Endothelial cell of umbilical vein (primary cell): ENCODE results near the gene ADAMTS17. TPM values are rescaled to one million over a fixed set of nuclear protein-coding genes. Genes with fewer than 3 reads are reported as not detected.

Experiments
- BruUV-seq: library from RNA; stranded (reverse); fragments of 400-500 nt; replicated peaks from 2 replicates; lab custom pipeline; 2021; lab: Mats Ljungman, UMichigan
- CTCF ChIA-PET: fragments of 300-600, 350-600 bp; sonication (Branson Sonifier 250); formaldehyde crosslinking; loops from one replicate; lab custom pipeline; 2021; ENCODE audit warnings: antibody characterized with exemption, inconsistent platforms; lab: Charles Lee
- POLR2A ChIA-PET: fragments of 300-600, 350-600 bp; sonication (Branson Sonifier 250); formaldehyde crosslinking; loops from one replicate; lab custom pipeline; 2021; ENCODE audit warnings: antibody characterized with exemption, inconsistent platforms; lab: Charles Lee
- DNase-seq: peaks from one replicate; pipeline ENCODE4 v3.0.0-alpha.2; 2011; ENCODE audit warnings: low read depth, low spot score
- FAIRE-seq: peaks from 2 replicates; lab custom pipeline; 2011; peaks lifted over from hg19 to GRCh38; lab: Jason Lieb, UNC
- H2AFZ ChIP-seq: 2 replicates; pipeline ENCODE4 v1.6.0; 2012; ENCODE audit warnings: low read depth, low read length, control low read depth, inconsistent platforms
- H3K27ac ChIP-seq: 2 replicates; pipeline ENCODE4 v1.5.1; 2011; ENCODE audit warnings: low read depth, mild to moderate bottlenecking, control low read depth, low read length, moderate library complexity; ENCODE audit not compliant: insufficient read depth
- H3K27me3 ChIP-seq, 2 experiments: 2 replicates each; pipeline versions ENCODE4 v1.6.0 to v1.6.1; 2011; ENCODE audit warnings: low read length in 2 of 2, mixed read lengths in 1 of 2; ENCODE audit not compliant: control insufficient read depth in 2 of 2, insufficient read depth in 2 of 2
- H3K36me3 ChIP-seq, 2 experiments: 2 replicates in 1 of 2; 3 replicates in 1 of 2; pipeline ENCODE4 v1.5.1; 2011; ENCODE audit warnings: low read length in 2 of 2, mild to moderate bottlenecking in 1 of 2, moderate library complexity in 1 of 2; ENCODE audit not compliant: control insufficient read depth in 2 of 2, insufficient read depth in 2 of 2; ENCODE audit errors: extremely low read depth in 1 of 2
- H3K4me1 ChIP-seq: 3 replicates; pipeline ENCODE4 v1.5.1; 2011; ENCODE audit warnings: mild to moderate bottlenecking, low read length; ENCODE audit not compliant: control insufficient read depth, insufficient read depth; ENCODE audit errors: extremely low read depth
- H3K4me2 ChIP-seq: 2 replicates; pipeline ENCODE4 v1.6.1; 2011; ENCODE audit warnings: low read length, control low read depth, mixed read lengths; ENCODE audit not compliant: insufficient read depth
- H3K4me3 ChIP-seq, 3 experiments: fragments of 200-600 bp in 1 of 3; sonication (generic), shearing (Covaris generic) in 1 of 3; replicated peaks in 1 of 3; 2 replicates each; pipeline ENCODE4 v1.5.1; 2011 to 2016; ENCODE audit warnings: control low read depth in 3 of 3, low read length in 3 of 3, mild to moderate bottlenecking in 2 of 3, inconsistent platforms in 1 of 3, low read depth in 1 of 3, moderate library complexity in 1 of 3; ENCODE audit not compliant: insufficient read depth in 1 of 3
- H3K79me2 ChIP-seq: 2 replicates; pipeline ENCODE4 v1.6.0; 2012; ENCODE audit warnings: low read length, inconsistent platforms; ENCODE audit not compliant: control insufficient read depth, insufficient read depth
- H3K9ac ChIP-seq: replicated peaks from 2 replicates; pipeline ENCODE3; 2011; ENCODE audit warnings: low read length, control low read depth; ENCODE audit not compliant: insufficient read depth; ENCODE audit errors: extremely low read depth
- H3K9me1 ChIP-seq: replicated peaks from 3 replicates; pipeline ENCODE4 v1.6.0; 2011; ENCODE audit warnings: mild to moderate bottlenecking, low read length; ENCODE audit not compliant: control insufficient read depth, insufficient read depth; ENCODE audit errors: extremely low read depth
- H3K9me3 ChIP-seq: replicated peaks from 2 replicates; pipeline ENCODE4 v1.5.1; 2012; ENCODE audit warnings: low read length, inconsistent platforms; ENCODE audit not compliant: control insufficient read depth, insufficient read depth
- H4K20me1 ChIP-seq: replicated peaks from 2 replicates; pipeline ENCODE3; 2011; ENCODE audit warnings: mild to moderate bottlenecking, low read length; ENCODE audit not compliant: control insufficient read depth, insufficient read depth; ENCODE audit errors: extremely low read depth
- CTCF ChIP-seq, 2 donors: IDR thresholded peaks; 1 replicate in 1 of 2; 2 replicates in 1 of 2; pipeline ENCODE4 v1.5.1; 2011; ENCODE audit warnings: low read length in 2 of 2, mild to moderate bottlenecking in 2 of 2, moderate library complexity in 2 of 2, control low read depth in 1 of 2, inconsistent platforms in 1 of 2, low read depth in 1 of 2; ENCODE audit not compliant: insufficient read depth in 1 of 2; ENCODE audit errors: extremely low read depth in 1 of 2
- EZH2 ChIP-seq: IDR thresholded peaks from 2 replicates; pipeline ENCODE4 v1.6.1; 2012; ENCODE audit warnings: borderline replicate concordance, low read depth, mild to moderate bottlenecking, moderate library complexity, low read length, inconsistent platforms; ENCODE audit not compliant: severe bottlenecking
- FOS ChIP-seq: IDR thresholded peaks from 2 replicates; pipeline ENCODE4 v1.6.1; 2011; ENCODE audit warnings: mild to moderate bottlenecking, low read length, moderate library complexity, borderline replicate concordance; ENCODE audit not compliant: insufficient read depth
- GATA2 ChIP-seq: IDR thresholded peaks from 2 replicates; pipeline ENCODE4 v1.7.0; 2011; ENCODE audit warnings: low read depth, mild to moderate bottlenecking, moderate library complexity, mixed read lengths, low read length; ENCODE audit not compliant: insufficient read length, insufficient read depth
- JUN ChIP-seq: IDR thresholded peaks from 2 replicates; pipeline ENCODE4 v1.6.1; 2011; ENCODE audit warnings: borderline replicate concordance, low read depth; ENCODE audit not compliant: insufficient read length, insufficient read depth
- MAX ChIP-seq: IDR thresholded peaks from 2 replicates; pipeline ENCODE4 v1.6.1; 2011; ENCODE audit not compliant: insufficient read depth, insufficient read length
- MYC ChIP-seq: IDR thresholded peaks from one replicate; pipeline ENCODE4 v1.6.1; 2011; ENCODE audit warnings: mild to moderate bottlenecking, low read depth, low read length
- POLR2A ChIP-seq: IDR thresholded peaks from 2 replicates; pipeline ENCODE4 v1.6.1; 2012; ENCODE audit warnings: low read depth, mild to moderate bottlenecking, control low read depth, low read length
- POLR2AphosphoS5 ChIP-seq: IDR thresholded peaks from 2 replicates; pipeline ENCODE4 v1.6.1; 2012; ENCODE audit warnings: low read depth, mild to moderate bottlenecking, control low read depth, low read length, moderate library complexity; ENCODE audit not compliant: insufficient read depth
- dilution Hi-C: fragments of 300-500 bp; cut with MboI; formaldehyde crosslinking; loops from one replicate; pipeline ENCODE4 v1.15.0; 2019; ENCODE audit warnings: low sequenced_read_pairs; ENCODE audit not compliant: extremely low pct_ligation_motif_present
- intact Hi-C: fragments of 100-400 bp; cut with micrococcal nuclease; formaldehyde crosslinking; loops from one replicate; pipeline ENCODE4 v1.10.0; 2022
- polyA plus RNA-seq, 4 experiments: library from polyadenylated mRNA; depleted of rRNA in 3 of 4; stranded (reverse) in 3 of 4; unstranded in 1 of 4; fragments of >200 nt; gene quantifications; 2 replicates each; pipeline versions ENCODE4 v1.2.1 to v1.2.3, GENCODE V29; 2011 to 2012; ENCODE audit warnings: missing spikeins in 1 of 4
- total RNA-seq: library from RNA; stranded (reverse); gene quantifications from 2 replicates; pipeline ENCODE4 v1.2.3, GENCODE V29; 2021

The ADAMTS17 gene
- total and polyA plus RNA-seq, 2 donors (not counting 3 experiments of a cell fraction or from before 2014, with no cell fraction given): 0.12 TPM; not detected in 1

GRCh38 chr15:100187677-100188076 lies 154.1 kb downstream of the ADAMTS17 start:
- Histone ChIP-seq H4K20me1 (no peaks in the 10 kb centered on the region), H3K27ac (no peak overlapping the region), H3K9me1 (no peaks in the 10 kb centered on the region), H3K4me3 (no peak overlapping the region), H2AFZ (no peak overlapping the region), H3K9me3 (no peaks in the 10 kb centered on the region), H3K9ac (no peak overlapping the region), H3K4me1 (no peaks in the 10 kb centered on the region), H3K79me2 (no peaks in the 10 kb centered on the region), H3K4me2 (no peak overlapping the region), H3K27me3 (no peaks in the 10 kb centered on the region), H3K36me3 (no peaks in the 10 kb centered on the region)
- no TSS peak for BruUV-seq
- FAIRE-seq (no peak), DNase-seq (no peak)
- CTCF ChIA-PET: no interaction called here
- POLR2A ChIA-PET: no interaction called here
- TF ChIP-seq MYC: no peak
- no peak for TF ChIP-seq FOS
- no peak for TF ChIP-seq JUN
- no peak for TF ChIP-seq GATA2
- no peak for TF ChIP-seq EZH2
- no peak for TF ChIP-seq POLR2AphosphoS5
- TF ChIP-seq CTCF (IDR thresholded peaks at IDR 0.05; ENCODE audit: extremely low read depth in 1 of 2, insufficient read depth in 1 of 2, low read depth in 1 of 2, low read length in 2 of 2): no peak
- no peak for TF ChIP-seq MAX
- TF ChIP-seq POLR2A: no peak
- intact Hi-C loops: no loop called here
- dilution Hi-C loops: no loop called here
